GM23248 (cell line): ENCODE results near the gene HIVEP1. TPM values are rescaled to one million over a fixed set of nuclear protein-coding genes. Genes with fewer than 3 reads are reported as not detected.

Source experiments
- DNase-seq: peaks from one replicate; pipeline ENCODE4 v3.0.0-alpha.2; 2015
- H2AFZ ChIP-seq: fragments of 200-600 bp; sonication (generic); 2 replicates; pipeline ENCODE4 v1.6.1; 2016; ENCODE audit warnings: antibody characterized with exemption
- H3F3A ChIP-seq: fragments of 200-600 bp; sonication (generic); 2 replicates; pipeline ENCODE4 v1.6.1; 2016; ENCODE audit warnings: mild to moderate bottlenecking, antibody characterized with exemption, mixed run types; ENCODE audit not compliant: insufficient read depth
- H3K27ac ChIP-seq: fragments of 200-600 bp; sonication (generic); 2 replicates; pipeline ENCODE4 v1.5.1; 2016; ENCODE audit warnings: mild to moderate bottlenecking
- H3K27me3 ChIP-seq: fragments of 200-600 bp; sonication (generic); replicated peaks from 2 replicates; pipeline ENCODE4 v1.6.1; 2016; ENCODE audit warnings: mild to moderate bottlenecking; ENCODE audit not compliant: insufficient read depth
- H3K36me3 ChIP-seq: fragments of 200-600 bp; sonication (generic); 2 replicates; pipeline ENCODE4 v1.6.1; 2016; ENCODE audit warnings: low read depth, mild to moderate bottlenecking
- H3K4me1 ChIP-seq: fragments of 200-600 bp; sonication (generic); 2 replicates; pipeline ENCODE4 v1.6.1; 2016; ENCODE audit warnings: mild to moderate bottlenecking; ENCODE audit not compliant: insufficient read depth
- H3K4me2 ChIP-seq: fragments of 200-600 bp; sonication (generic); one replicate; pipeline ENCODE4 v1.6.1; 2016; ENCODE audit warnings: mild to moderate bottlenecking; ENCODE audit not compliant: unreplicated experiment
- H3K4me3 ChIP-seq: fragments of 200-600 bp; sonication (generic); 2 replicates; pipeline ENCODE4 v1.5.1; 2016; ENCODE audit warnings: mild to moderate bottlenecking
- H3K79me2 ChIP-seq: fragments of 200-600 bp; sonication (generic); 2 replicates; pipeline ENCODE4 v1.6.1; 2016; ENCODE audit warnings: mild to moderate bottlenecking; ENCODE audit not compliant: insufficient read depth
- H3K9ac ChIP-seq: fragments of 200-600 bp; sonication (generic); 2 replicates; pipeline ENCODE4 v1.6.1; 2016; ENCODE audit warnings: mild to moderate bottlenecking
- H3K9me2 ChIP-seq: fragments of 200-600 bp; sonication (generic); 2 replicates; pipeline ENCODE4 v1.6.1; 2016; ENCODE audit warnings: mixed run types, mild to moderate bottlenecking, moderate library complexity; ENCODE audit not compliant: insufficient read depth
- H3K9me3 ChIP-seq: fragments of 200-600 bp; sonication (generic); one replicate; pipeline ENCODE4 v1.6.1; 2017; ENCODE audit warnings: low read depth
- H4K20me1 ChIP-seq: fragments of 200-600 bp; sonication (generic); 2 replicates; pipeline ENCODE4 v1.6.0; 2016; ENCODE audit not compliant: insufficient read depth
- EZH2 ChIP-seq: fragments of 200-600 bp; sonication (generic); IDR thresholded peaks from 2 replicates; pipeline ENCODE4 v1.6.1; 2018; ENCODE audit warnings: antibody characterized with exemption, mild to moderate bottlenecking; ENCODE audit not compliant: insufficient read depth, poor library complexity, severe bottlenecking
- EZH2phosphoT487 ChIP-seq: fragments of 200-600 bp; sonication (generic); IDR thresholded peaks from 2 replicates; pipeline ENCODE4 v1.6.1; 2018; ENCODE audit warnings: antibody characterized with exemption, moderate library complexity, mild to moderate bottlenecking, low read depth; ENCODE audit not compliant: insufficient read depth
- WGBS, 2 experiments: methylation state at CpG; one replicate each; pipeline ENCODE4 v1.1.6; 2015 to 2017; ENCODE audit warnings: low lambda C conversion rate in 2 of 2, low coverage in 1 of 2; ENCODE audit errors: missing lambda C conversion rate in 2 of 2; 5-methylcytosine and 5-hydroxymethylcytosine counted together
- in situ Hi-C: fragments of 300-500 bp; cut with MboI; formaldehyde crosslinking; loops from 2 replicates; pipeline ENCODE4 v1.15.0; 2020
- polyA plus RNA-seq: library from polyadenylated mRNA; unstranded; fragments of >200 nt; fragmentation: Nextera tagmentation; extraction: Ambion mirVana; gene quantifications from 2 replicates; pipeline ENCODE4 v1.2.1, GENCODE V29; 2016
- total RNA-seq: library from RNA; depleted of rRNA; stranded (reverse); fragments of >200 nt; shearing (Covaris generic); gene quantifications from 2 replicates; pipeline ENCODE4 v1.2.3, GENCODE V29; 2014; rRNA removed

The HIVEP1 gene
- total and polyA plus RNA-seq, 2 experiments from 2014 or later = 3.3 to 7.1 TPM

- WGBS, 2 experiments = 93 to 98% methylated on average over 3 of the region's 3 CpGs
- in situ Hi-C loops = no loop called here
Measured at GRCh38 chr6:12200015-12200564, 188.0 kb downstream of the HIVEP1 start.

DNA sequence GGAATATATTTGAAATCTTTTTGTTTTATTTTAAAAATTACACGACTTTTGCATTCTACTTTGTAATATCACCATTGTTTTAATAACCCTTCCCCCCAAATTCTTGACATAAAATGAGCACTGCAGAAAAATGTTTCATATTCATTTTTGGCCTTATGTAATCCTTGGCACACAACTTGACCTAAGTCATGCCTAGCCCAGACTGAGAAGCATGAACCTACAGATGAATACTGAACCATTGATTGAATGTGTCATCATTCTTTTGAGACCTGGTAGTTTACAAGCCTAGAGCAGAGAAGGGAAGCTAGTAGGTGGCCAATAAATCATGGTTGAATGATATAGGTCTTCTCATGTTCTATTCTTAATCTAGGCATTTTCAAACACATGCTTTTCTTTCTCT lies 188.6 kb downstream of the HIVEP1 start:
- no peaks in the 10 kb centered on the region for H4K20me1 ChIP-seq
- H3K4me3 ChIP-seq = no peak overlapping the region
- no peaks in the 10 kb centered on the region for H3K79me2 ChIP-seq
- TF ChIP-seq EZH2 (no peak), EZH2phosphoT487 (no peak)
- peaks cover 4% of the 10 kb centered on the region; the same call in 1 of the 2 replicates for H3K4me1 ChIP-seq
- in situ Hi-C loops = no loop called here
- no peak overlapping the region for H3K9ac ChIP-seq
- no peak overlapping the region for H2AFZ ChIP-seq
- H3K4me2 ChIP-seq = no peak overlapping the region
- no peaks in the 10 kb centered on the region for H3K27me3 ChIP-seq
- H3K9me2 ChIP-seq = no peaks in the 10 kb centered on the region
- DNase-seq = no peak
- no peak overlapping the region for H3K27ac ChIP-seq
- no peaks in the 10 kb centered on the region for H3F3A ChIP-seq
- H3K9me3 ChIP-seq = no peaks in the 10 kb centered on the region
- H3K36me3 ChIP-seq = no peaks in the 10 kb centered on the region
- WGBS, 2 experiments = 56 to 70% methylated on average over 1 of the region's 1 CpG

More at GRCh38 chr6:12200015-12200564, 188.0 kb downstream of the HIVEP1 start:
- H3K4me3 ChIP-seq = no peak overlapping the region
- DNase-seq = no peak
- no peaks in the 10 kb centered on the region for H3K27me3 ChIP-seq
- H3K9ac ChIP-seq = no peak overlapping the region
- TF ChIP-seq EZH2phosphoT487 (no peak), EZH2 (no peak)
- no peaks in the 10 kb centered on the region for H3K36me3 ChIP-seq
- no peaks in the 10 kb centered on the region for H4K20me1 ChIP-seq
- H2AFZ ChIP-seq = no peak overlapping the region
- H3K9me2 ChIP-seq = no peaks in the 10 kb centered on the region
- H3F3A ChIP-seq = no peaks in the 10 kb centered on the region
- H3K27ac ChIP-seq = no peak overlapping the region
- peaks cover 4% of the 10 kb centered on the region; the same call in 1 of the 2 replicates for H3K4me1 ChIP-seq
- H3K79me2 ChIP-seq = no peaks in the 10 kb centered on the region
- no peak overlapping the region for H3K4me2 ChIP-seq
- H3K9me3 ChIP-seq = no peaks in the 10 kb centered on the region

DNA sequence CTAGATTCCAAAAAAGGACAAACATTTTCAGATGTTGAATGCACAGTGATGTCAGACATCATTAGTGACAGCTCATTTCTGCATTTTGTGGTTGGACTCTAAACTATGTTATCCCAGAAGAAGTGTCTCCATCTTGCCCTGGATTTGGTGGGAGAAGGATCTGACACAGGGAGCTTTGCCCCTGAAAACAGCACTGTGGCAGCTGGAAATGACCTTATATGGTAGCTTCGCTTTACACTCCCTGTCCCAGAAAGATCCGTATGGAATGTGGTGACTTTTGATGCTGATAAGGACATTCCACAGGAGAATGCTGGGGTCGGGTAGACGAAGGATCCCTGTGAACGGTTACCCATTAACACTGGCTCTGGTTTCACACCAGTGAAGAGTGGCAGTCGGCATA lies 190.9 kb downstream of the HIVEP1 start:
- Histone ChIP-seq H4K20me1 (no peaks in the 10 kb centered on the region), H3F3A (no peaks in the 10 kb centered on the region), H2AFZ (no peak overlapping the region), H3K27ac (no peak overlapping the region), H3K79me2 (no peaks in the 10 kb centered on the region), H3K9me3 (no peaks in the 10 kb centered on the region), H3K9ac (no peak overlapping the region), H3K9me2 (no peaks in the 10 kb centered on the region), H3K36me3 (no peaks in the 10 kb centered on the region), H3K27me3 (no peaks in the 10 kb centered on the region), H3K4me2 (no peak overlapping the region), H3K4me3 (no peak overlapping the region), H3K4me1 (no peaks in the 10 kb centered on the region)
- no peak for DNase-seq
- in situ Hi-C loops = no loop called here
- no peak for TF ChIP-seq EZH2phosphoT487
- no peak for TF ChIP-seq EZH2
- 75 to 79% methylated on average over 6 of the region's 6 CpGs for WGBS, 2 experiments

DNA sequence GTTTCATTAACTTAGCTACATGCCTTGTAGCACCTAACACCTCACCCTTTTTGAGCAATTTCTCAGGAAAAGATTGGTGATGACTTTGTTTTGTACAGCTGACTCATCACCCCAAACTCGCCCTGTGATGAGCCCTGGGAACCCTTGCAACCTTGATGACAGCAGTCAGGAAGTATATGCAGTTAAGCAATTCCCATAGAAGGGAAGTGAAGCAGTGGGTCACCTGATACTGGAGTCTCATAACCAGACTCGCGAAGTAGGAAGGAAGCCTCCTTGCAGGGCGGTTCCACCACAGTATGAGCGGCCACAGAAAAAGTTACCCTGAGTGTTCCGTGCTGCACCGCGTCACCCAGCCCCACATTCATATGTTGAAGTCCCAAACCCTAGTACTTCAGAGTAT lies 196.1 kb downstream of the HIVEP1 start:
- 79 to 81% methylated on average over 8 of the region's 8 CpGs for WGBS, 2 experiments

GRCh38 chr6:12208673-12209072 lies 196.6 kb downstream of the HIVEP1 start:
- no peaks in the 10 kb centered on the region for H3F3A ChIP-seq
- H3K4me3 ChIP-seq = no peak overlapping the region
- no peak for TF ChIP-seq EZH2
- TF ChIP-seq EZH2phosphoT487 = no peak
- H3K36me3 ChIP-seq = no peaks in the 10 kb centered on the region
- H3K9ac ChIP-seq = no peak overlapping the region
- H3K9me3 ChIP-seq = no peaks in the 10 kb centered on the region
- WGBS, 2 experiments = 87 to 95% methylated on average over 4 of the region's 4 CpGs
- no peaks in the 10 kb centered on the region for H3K79me2 ChIP-seq
- no peaks in the 10 kb centered on the region for H3K9me2 ChIP-seq
- no peak for DNase-seq
- no peak overlapping the region for H3K4me2 ChIP-seq
- H3K27ac ChIP-seq = no peak overlapping the region
- no peaks in the 10 kb centered on the region for H3K27me3 ChIP-seq
- H2AFZ ChIP-seq = no peak overlapping the region
- H3K4me1 ChIP-seq = no peaks in the 10 kb centered on the region
- no peaks in the 10 kb centered on the region for H4K20me1 ChIP-seq
- in situ Hi-C loops = no loop called here

More for the DNA sequence above, 196.1 kb downstream of the HIVEP1 start:
- Histone ChIP-seq H3K4me3 (no peak overlapping the region), H3K9me3 (no peaks in the 10 kb centered on the region), H3F3A (no peaks in the 10 kb centered on the region), H3K27ac (no peak overlapping the region), H3K9ac (no peak overlapping the region), H3K36me3 (no peaks in the 10 kb centered on the region), H3K9me2 (no peaks in the 10 kb centered on the region), H4K20me1 (no peaks in the 10 kb centered on the region), H3K4me1 (no peaks in the 10 kb centered on the region), H2AFZ (no peak overlapping the region), H3K4me2 (no peak overlapping the region), H3K27me3 (no peaks in the 10 kb centered on the region), H3K79me2 (no peaks in the 10 kb centered on the region)
- DNase-seq = peak; percentile 34
- no peak for TF ChIP-seq EZH2
- TF ChIP-seq EZH2phosphoT487 = no peak
- in situ Hi-C loops = no loop called here

Other genes starting within 250 kb of the HIVEP1 start
- 0.63 and 1.3 TPM in 2 replicates for gene ADTRP, start 233.5 kb upstream of the HIVEP1 start, total RNA-seq
- 2.6 and 3.4 TPM in 2 replicates for gene ADTRP, start 233.5 kb upstream of the HIVEP1 start, polyA plus RNA-seq